Karpas-422 (cell line): Measurements from ENCODE around the gene MPI. TPM values are rescaled to one million over a fixed set of nuclear protein-coding genes. Genes with fewer than 3 reads are reported as not detected.

Experiments used
- DNase-seq: peaks from one replicate; pipeline ENCODE4 v3.0.0-alpha.2; 2015
- H2AFZ ChIP-seq: fragments of 200-600 bp; sonication (generic); 2 replicates; pipeline ENCODE4 v1.6.1; 2014; ENCODE audit warnings: antibody characterized with exemption, low read length, mixed read lengths
- H3K27ac ChIP-seq: fragments of 200-600 bp; sonication (generic); 2 replicates; pipeline ENCODE4 v1.5.1; 2014; ENCODE audit warnings: mild to moderate bottlenecking, low read length, moderate library complexity
- H3K27me3 ChIP-seq: fragments of 200-600 bp; sonication (generic); 2 replicates; pipeline ENCODE4 v1.6.1; 2014; ENCODE audit warnings: low read length, mixed read lengths
- H3K36me3 ChIP-seq: fragments of 200-600 bp; sonication (generic); 2 replicates; pipeline ENCODE4 v1.6.1; 2014; ENCODE audit warnings: low read length, mixed read lengths; ENCODE audit not compliant: insufficient read depth
- H3K4me1 ChIP-seq: fragments of 200-600 bp; sonication (generic); 2 replicates; pipeline ENCODE4 v1.6.1; 2014; ENCODE audit warnings: mild to moderate bottlenecking, low read length, mixed read lengths
- H3K4me2 ChIP-seq: fragments of 200-600 bp; sonication (generic); 2 replicates; pipeline ENCODE4 v1.6.1; 2014; ENCODE audit warnings: low read length, low read depth, mild to moderate bottlenecking; ENCODE audit not compliant: poor library complexity, severe bottlenecking
- H3K4me3 ChIP-seq: fragments of 200-600 bp; sonication (generic); 2 replicates; pipeline ENCODE4 v1.5.1; 2014; ENCODE audit warnings: mild to moderate bottlenecking, antibody characterized with exemption, low read length, mixed read lengths
- H3K79me2 ChIP-seq: fragments of 200-600 bp; sonication (generic); 2 replicates; pipeline ENCODE4 v1.6.1; 2014; ENCODE audit warnings: mild to moderate bottlenecking, low read length, mixed read lengths
- H3K9ac ChIP-seq: fragments of 200-600 bp; sonication (generic); 2 replicates; pipeline ENCODE4 v1.6.0; 2014; ENCODE audit warnings: low read length
- H3K9me2 ChIP-seq: fragments of 200-600 bp; sonication (generic), shearing (Covaris generic); replicated peaks from 2 replicates; pipeline ENCODE4 v1.6.0; 2014; ENCODE audit warnings: mild to moderate bottlenecking, low read length, moderate library complexity; ENCODE audit not compliant: insufficient read depth
- H3K9me3 ChIP-seq: fragments of 300-700, 200-600 bp; sonication (generic); 2 replicates; pipeline ENCODE4 v1.6.1; 2014; ENCODE audit warnings: low read length, mixed read lengths
- H4K20me1 ChIP-seq: fragments of 200-600 bp; sonication (generic); 2 replicates; pipeline ENCODE4 v1.6.1; 2014; ENCODE audit warnings: mild to moderate bottlenecking, antibody characterized with exemption, low read length, low read depth; ENCODE audit not compliant: insufficient read depth
- total RNA-seq: library from RNA; depleted of rRNA; stranded (reverse); fragments of >200 nt; shearing (Covaris generic); gene quantifications from 2 replicates; pipeline ENCODE4 v1.2.3, GENCODE V29; 2014; ENCODE audit warnings: low replicate concordance

Gene MPI
- total RNA-seq, 1 experiment from 2014 or later = 73.7 TPM

- Histone ChIP-seq H4K20me1 (no peaks in the 10 kb centered on the region), H3K27ac (peak overlapping the region; percentile 80), H3K4me2 (no peak overlapping the region)
Observed at GRCh38 chr15:74856537-74856936, 33.3 kb upstream of the MPI start.

GRCh38 chr15:74857082-74857655 lies 32.7 kb upstream of the MPI start:
- Histone ChIP-seq H3K79me2 (peaks cover 47% of the 10 kb centered on the region), H3K4me1 (peaks cover 38% of the 10 kb centered on the region), H3K4me2 (peak overlapping the region; percentile 40), H2AFZ (no peak overlapping the region), H3K27me3 (no peaks in the 10 kb centered on the region), H4K20me1 (no peaks in the 10 kb centered on the region), H3K27ac (peak overlapping the region; percentile 80), H3K4me3 (no peak overlapping the region), H3K9me3 (no peaks in the 10 kb centered on the region), H3K9ac (peak overlapping the region; percentile 36; the same call in 1 of the 2 replicates), H3K9me2 (no peaks in the 10 kb centered on the region), H3K36me3 (no peaks in the 10 kb centered on the region; the same call in 1 of the 2 replicates)
- DNase-seq = peak; percentile 69

More at GRCh38 chr15:74856537-74856936, 33.3 kb upstream of the MPI start:
- Histone ChIP-seq H2AFZ (no peak overlapping the region), H3K27me3 (no peaks in the 10 kb centered on the region), H3K36me3 (no peaks in the 10 kb centered on the region; the same call in 1 of the 2 replicates), H3K9ac (0 out of 2 replicates have a peak overlapping the region, but pooled peaks have one; percentile 36), H3K9me3 (no peaks in the 10 kb centered on the region), H3K4me1 (peaks cover 38% of the 10 kb centered on the region), H3K9me2 (no peaks in the 10 kb centered on the region), H3K79me2 (peaks cover 47% of the 10 kb centered on the region), H3K4me3 (no peak overlapping the region)
- DNase-seq = no peak

GRCh38 chr15:74857671-74858368 lies 32.0 kb upstream of the MPI start:
- H3K9me3 ChIP-seq = no peaks in the 10 kb centered on the region
- peak overlapping the region; percentile 36; the same call in 1 of the 2 replicates for H3K9ac ChIP-seq
- peaks cover 38% of the 10 kb centered on the region for H3K4me1 ChIP-seq
- H3K9me2 ChIP-seq = no peaks in the 10 kb centered on the region
- no peak overlapping the region for H3K4me3 ChIP-seq
- H4K20me1 ChIP-seq = no peaks in the 10 kb centered on the region
- no peaks in the 10 kb centered on the region; the same call in 1 of the 2 replicates for H3K36me3 ChIP-seq
- no peak for DNase-seq
- H3K27ac ChIP-seq = peak overlapping the region; percentile 80
- no peak overlapping the region for H2AFZ ChIP-seq
- peaks cover 53% of the 10 kb centered on the region for H3K79me2 ChIP-seq
- H3K27me3 ChIP-seq = no peaks in the 10 kb centered on the region
- H3K4me2 ChIP-seq = peak overlapping the region; percentile 40

DNA sequence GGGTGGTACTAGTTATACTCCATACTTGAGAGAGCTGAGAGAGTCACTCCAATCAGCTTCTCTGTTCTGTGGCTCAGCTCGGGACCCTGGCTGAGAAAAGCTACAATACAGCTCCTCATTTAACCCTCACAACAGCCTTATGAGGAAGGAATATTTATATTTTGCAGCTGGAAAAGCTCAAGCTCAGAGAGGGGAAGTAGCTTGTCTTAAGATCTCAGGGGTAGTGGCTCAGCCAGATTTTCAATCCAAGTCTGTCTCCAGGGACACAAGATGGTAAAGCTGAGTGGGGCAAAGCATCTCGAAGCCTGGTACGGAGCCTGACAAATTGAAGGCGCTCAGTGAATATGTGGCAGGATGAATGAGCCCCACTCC lies 31.5 kb upstream of the MPI start:
- H3K4me3 ChIP-seq = no peak overlapping the region
- no peaks in the 10 kb centered on the region; the same call in 1 of the 2 replicates for H3K36me3 ChIP-seq
- peaks cover 58% of the 10 kb centered on the region for H3K79me2 ChIP-seq
- H3K9me3 ChIP-seq = no peaks in the 10 kb centered on the region
- no peak overlapping the region for H2AFZ ChIP-seq
- peak overlapping the region; percentile 80 for H3K27ac ChIP-seq
- peaks cover 38% of the 10 kb centered on the region for H3K4me1 ChIP-seq
- DNase-seq = no peak
- no peaks in the 10 kb centered on the region for H3K9me2 ChIP-seq
- no peaks in the 10 kb centered on the region for H3K27me3 ChIP-seq
- peak overlapping the region; percentile 40 for H3K4me2 ChIP-seq
- peak overlapping the region; percentile 36; the same call in 1 of the 2 replicates for H3K9ac ChIP-seq
- H4K20me1 ChIP-seq = no peaks in the 10 kb centered on the region

GRCh38 chr15:74863239-74864056 lies 26.4 kb upstream of the MPI start:
- Histone ChIP-seq H3K4me2 (no peak overlapping the region), H3K79me2 (peaks cover 76% of the 10 kb centered on the region), H3K4me1 (peaks cover 27% of the 10 kb centered on the region), H3K9ac (no peak overlapping the region), H3K9me3 (no peaks in the 10 kb centered on the region), H3K36me3 (peaks cover 13% of the 10 kb centered on the region), H3K4me3 (no peak overlapping the region), H2AFZ (no peak overlapping the region), H3K27ac (no peak overlapping the region), H3K9me2 (no peaks in the 10 kb centered on the region), H3K27me3 (no peaks in the 10 kb centered on the region), H4K20me1 (no peaks in the 10 kb centered on the region)
- no peak for DNase-seq

GRCh38 chr15:74864296-74864695 lies 25.5 kb upstream of the MPI start:
- peaks cover 19% of the 10 kb centered on the region for H3K36me3 ChIP-seq
- no peak for DNase-seq
- H3K9me3 ChIP-seq = no peaks in the 10 kb centered on the region
- H4K20me1 ChIP-seq = no peaks in the 10 kb centered on the region
- H3K27me3 ChIP-seq = no peaks in the 10 kb centered on the region
- H3K79me2 ChIP-seq = peaks cover 78% of the 10 kb centered on the region
- H3K9me2 ChIP-seq = no peaks in the 10 kb centered on the region
- H3K9ac ChIP-seq = no peak overlapping the region
- no peak overlapping the region for H3K27ac ChIP-seq
- no peak overlapping the region for H3K4me2 ChIP-seq
- H3K4me3 ChIP-seq = no peak overlapping the region
- peaks cover 18% of the 10 kb centered on the region for H3K4me1 ChIP-seq
- H2AFZ ChIP-seq = no peak overlapping the region

GRCh38 chr15:74865316-74865715 lies 24.5 kb upstream of the MPI start:
- H3K79me2 ChIP-seq = peaks cover 79% of the 10 kb centered on the region
- H3K9me3 ChIP-seq = no peaks in the 10 kb centered on the region
- no peaks in the 10 kb centered on the region for H3K27me3 ChIP-seq
- H3K9ac ChIP-seq = no peak overlapping the region
- H2AFZ ChIP-seq = no peak overlapping the region
- peaks cover 7% of the 10 kb centered on the region; the same call in 1 of the 2 replicates for H4K20me1 ChIP-seq
- H3K4me2 ChIP-seq = no peak overlapping the region
- H3K27ac ChIP-seq = no peak overlapping the region
- peaks cover 24% of the 10 kb centered on the region for H3K36me3 ChIP-seq
- no peaks in the 10 kb centered on the region for H3K9me2 ChIP-seq
- peaks cover 18% of the 10 kb centered on the region for H3K4me1 ChIP-seq
- no peak for DNase-seq
- no peak overlapping the region for H3K4me3 ChIP-seq

DNA sequence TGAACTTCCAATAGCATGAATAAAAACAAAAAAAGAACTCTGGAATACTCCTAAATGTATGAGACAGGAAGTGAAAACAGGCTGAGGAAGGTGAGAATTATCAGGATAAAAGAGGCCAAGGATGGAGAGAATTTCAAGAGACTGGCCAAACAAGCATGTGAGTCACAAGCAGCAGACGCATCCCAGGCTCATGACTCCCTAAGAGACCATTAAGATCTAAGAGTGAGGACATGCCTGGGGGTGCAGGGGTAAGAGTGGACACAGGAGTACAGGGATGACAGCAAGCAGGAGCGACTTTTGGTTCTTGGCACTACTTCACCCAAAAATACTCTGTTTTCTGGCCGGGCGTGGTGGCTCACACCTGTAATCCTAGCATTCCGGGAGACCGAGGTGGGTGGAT lies 23.8 kb upstream of the MPI start:
- Histone ChIP-seq H2AFZ (no peak overlapping the region), H3K4me1 (peaks cover 26% of the 10 kb centered on the region), H3K4me3 (no peak overlapping the region), H3K9me2 (no peaks in the 10 kb centered on the region), H3K4me2 (no peak overlapping the region), H3K9ac (no peak overlapping the region), H3K9me3 (no peaks in the 10 kb centered on the region), H3K27ac (no peak overlapping the region), H3K79me2 (peaks cover 86% of the 10 kb centered on the region), H3K36me3 (peaks cover 24% of the 10 kb centered on the region), H4K20me1 (peaks cover 7% of the 10 kb centered on the region; the same call in 1 of the 2 replicates), H3K27me3 (no peaks in the 10 kb centered on the region)
- no peak for DNase-seq
